ENCODE measurements around the gene G6PD.

- TF ChIP-seq, protein P1, sequence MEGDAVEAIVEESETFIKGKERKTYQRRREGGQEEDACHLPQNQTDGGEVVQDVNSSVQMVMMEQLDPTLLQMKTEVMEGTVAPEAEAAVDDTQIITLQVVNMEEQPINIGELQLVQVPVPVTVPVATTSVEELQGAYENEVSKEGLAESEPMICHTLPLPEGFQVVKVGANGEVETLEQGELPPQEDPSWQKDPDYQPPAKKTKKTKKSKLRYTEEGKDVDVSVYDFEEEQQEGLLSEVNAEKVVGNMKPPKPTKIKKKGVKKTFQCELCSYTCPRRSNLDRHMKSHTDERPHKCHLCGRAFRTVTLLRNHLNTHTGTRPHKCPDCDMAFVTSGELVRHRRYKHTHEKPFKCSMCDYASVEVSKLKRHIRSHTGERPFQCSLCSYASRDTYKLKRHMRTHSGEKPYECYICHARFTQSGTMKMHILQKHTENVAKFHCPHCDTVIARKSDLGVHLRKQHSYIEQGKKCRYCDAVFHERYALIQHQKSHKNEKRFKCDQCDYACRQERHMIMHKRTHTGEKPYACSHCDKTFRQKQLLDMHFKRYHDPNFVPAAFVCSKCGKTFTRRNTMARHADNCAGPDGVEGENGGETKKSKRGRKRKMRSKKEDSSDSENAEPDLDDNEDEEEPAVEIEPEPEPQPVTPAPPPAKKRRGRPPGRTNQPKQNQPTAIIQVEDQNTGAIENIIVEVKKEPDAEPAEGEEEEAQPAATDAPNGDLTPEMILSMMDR (IDR thresholded peaks at IDR 0.05) = no peak
- no peak for TF ChIP-seq POLR2A (IDR thresholded peaks at IDR 0.05)
Measured at GRCh38 chrX:154532690-154533089, 14.0 kb downstream of the G6PD start.

Measured in thyroid gland (tissue), 4 donors.